ENCODE results near the gene VEPH1.

GRCh38 chr3:157387708-157388435 is 115.3 kb downstream of the VEPH1 start:
- no peak for TF ChIP-seq POLR2A (IDR thresholded peaks at IDR 0.05)
- TF ChIP-seq CTCF (IDR thresholded peaks at IDR 0.05), result no peak

All from tibial nerve (tissue), 3 donors.